ENCODE results near the gene TKFC. TPM values are rescaled to one million over a fixed set of nuclear protein-coding genes. Genes with fewer than 3 reads are reported as not detected.

Gene TKFC
- total and polyA plus RNA-seq, 3 experiments from 2014 or later, result 31.8 to 72.4 (median 66.8) TPM

- H3K9me3 Mint-ChIP-seq, result peaks cover 0 to 1% (median 0%) of the 10 kb centered on the region in 5 donors
- CTCF ChIA-PET, result interaction anchor here (1.2 kb wide), 1 partner anchor 43 kb away, joined by 5 read pairs; no protein-coding TSS in a partner anchor
Measured at GRCh38 chr11:61342207-61342803, 9.3 kb downstream of the TKFC start.

DNA sequence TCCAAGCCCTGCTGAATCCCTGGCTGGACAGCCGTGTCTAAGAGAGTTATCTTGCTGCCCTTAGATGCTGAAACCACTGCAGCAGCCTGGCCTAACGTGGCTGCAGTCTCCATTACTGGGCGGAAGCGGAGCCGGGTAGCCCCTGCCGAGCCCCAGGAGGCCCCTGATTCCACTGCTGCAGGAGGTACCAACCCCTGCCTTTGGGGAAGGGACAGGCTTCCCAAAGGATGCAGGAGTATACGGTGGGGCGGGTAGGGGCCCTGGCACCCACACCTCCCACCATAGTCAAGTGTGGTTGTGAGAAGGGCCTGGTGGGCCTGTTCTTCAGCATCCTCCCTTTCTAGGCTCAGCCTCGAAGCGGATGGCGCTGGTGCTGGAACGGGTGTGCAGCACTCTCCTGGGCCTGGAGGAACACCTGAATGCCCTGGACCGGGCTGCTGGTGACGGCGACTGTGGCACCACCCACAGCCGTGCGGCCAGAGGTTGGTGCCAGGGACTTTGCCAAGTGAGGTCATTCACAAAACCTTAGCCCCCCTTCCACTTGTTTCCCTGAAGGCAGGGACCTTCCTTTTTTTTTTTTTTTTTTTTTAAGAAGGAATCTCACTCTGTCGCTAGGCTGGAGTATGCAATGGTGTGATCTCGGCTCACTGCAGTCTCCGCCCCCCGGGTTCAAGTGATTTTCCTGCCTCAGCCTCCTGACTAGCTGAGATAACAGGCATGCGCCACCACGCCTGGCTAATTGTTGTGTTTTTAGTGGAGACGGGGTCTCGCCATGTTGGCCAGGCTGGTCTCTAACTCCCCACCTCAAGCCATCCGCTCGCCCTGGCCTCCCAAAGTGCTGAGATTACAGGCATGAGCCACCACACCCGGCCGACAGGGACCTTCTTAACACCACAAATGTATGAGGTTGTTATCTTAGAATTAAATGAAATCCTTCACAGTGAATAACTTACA is 11.0 kb downstream of the TKFC start:
- Mint-ChIP-seq H3K27me3 (no peaks in the 10 kb centered on the region), H3K9me3 (peaks cover 0 to 1% (median 0%) of the 10 kb centered on the region in 5 donors), H3K36me3 (peaks cover 0 to 47% (median 8%) of the 10 kb centered on the region in 3 donors), H3K4me1 (no peaks in the 10 kb centered on the region), H3K27ac (peak overlapping the region in 2 of 8 donors; percentile 45 to 75), H3K4me3 (no peak overlapping the region)
- no peaks in the 10 kb centered on the region for H3K4me1 ChIP-seq (ENCODE audit: insufficient read depth, low read length)
- H3K4me3 ChIP-seq (ENCODE audit: low read length), result no peak overlapping the region
- H3K27ac ChIP-seq (ENCODE audit: low read depth, low read length), result no peak overlapping the region
- ChIA-PET CTCF (interaction anchor here (1.0 kb wide), 1 partner anchor 8 kb away, joined by 4 read pairs; no protein-coding TSS in a partner anchor), POLR2A (no interaction called here)
- DNase-seq, result no peak
- H3K36me3 ChIP-seq (ENCODE audit: insufficient read depth, low read length), result peaks cover 9% of the 10 kb centered on the region
- no peaks in the 10 kb centered on the region for H3K27me3 ChIP-seq (ENCODE audit: insufficient read depth, low read length, poor library complexity, severe bottlenecking)
- H3K9me3 ChIP-seq (ENCODE audit: low read length), result no peaks in the 10 kb centered on the region

More at GRCh38 chr11:61342207-61342803, 9.3 kb downstream of the TKFC start:
- Mint-ChIP-seq H3K4me1 (no peaks in the 10 kb centered on the region), H3K4me3 (no peak overlapping the region), H3K27me3 (no peaks in the 10 kb centered on the region), H3K27ac (peak overlapping the region in 1 of 8 donors; percentile 17), H3K36me3 (peaks cover 0 to 36% (median 8%) of the 10 kb centered on the region in 3 donors)
- Histone ChIP-seq H3K36me3 (ENCODE audit: insufficient read depth, low read length) (no peaks in the 10 kb centered on the region), H3K4me3 (ENCODE audit: low read length) (no peak overlapping the region), H3K9me3 (ENCODE audit: low read length) (no peaks in the 10 kb centered on the region), H3K27me3 (ENCODE audit: insufficient read depth, low read length, poor library complexity, severe bottlenecking) (no peaks in the 10 kb centered on the region), H3K27ac (ENCODE audit: low read depth, low read length) (peak overlapping the region; percentile 18), H3K4me1 (ENCODE audit: insufficient read depth, low read length) (no peaks in the 10 kb centered on the region)
- POLR2A ChIA-PET, result no interaction called here
- DNase-seq, result no peak

DNA sequence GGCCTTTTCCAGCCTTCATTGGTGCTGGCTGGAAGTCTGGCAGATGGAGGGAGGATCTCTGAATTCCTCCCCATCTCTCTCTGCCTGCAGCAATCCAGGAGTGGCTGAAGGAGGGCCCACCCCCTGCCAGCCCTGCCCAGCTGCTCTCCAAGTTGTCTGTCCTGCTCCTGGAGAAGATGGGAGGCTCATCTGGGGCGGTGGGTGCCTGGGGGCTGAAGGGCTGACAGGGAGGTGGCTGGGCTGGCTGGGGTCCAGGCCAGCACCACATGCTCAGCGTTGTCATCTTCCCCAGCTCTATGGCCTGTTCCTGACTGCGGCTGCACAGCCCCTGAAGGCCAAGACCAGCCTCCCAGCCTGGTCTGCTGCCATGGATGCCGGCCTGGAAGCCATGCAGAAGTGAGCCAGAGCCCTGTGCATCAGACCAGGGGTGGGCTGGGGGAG is 12.2 kb downstream of the TKFC start:
- ChIA-PET POLR2A (no interaction called here), CTCF (interaction anchor here (1.0 to 3.4 kb wide), 2 partner anchors 9 kb away, joined by 4 to 10 read pairs; no protein-coding TSS in a partner anchor)
- Histone ChIP-seq H3K36me3 (ENCODE audit: insufficient read depth, low read length) (peaks cover 9% of the 10 kb centered on the region), H3K4me1 (ENCODE audit: insufficient read depth, low read length) (no peaks in the 10 kb centered on the region), H3K9me3 (ENCODE audit: low read length) (no peaks in the 10 kb centered on the region), H3K4me3 (ENCODE audit: low read length) (no peak overlapping the region), H3K27ac (ENCODE audit: low read depth, low read length) (no peak overlapping the region), H3K27me3 (ENCODE audit: insufficient read depth, low read length, poor library complexity, severe bottlenecking) (no peaks in the 10 kb centered on the region)
- Mint-ChIP-seq H3K27me3 (no peaks in the 10 kb centered on the region), H3K9me3 (peaks cover 0 to 1% (median 0%) of the 10 kb centered on the region in 5 donors), H3K36me3 (peaks cover 0 to 53% (median 11%) of the 10 kb centered on the region in 3 donors), H3K4me3 (no peak overlapping the region), H3K27ac (peak overlapping the region in 1 of 8 donors; percentile 15), H3K4me1 (peaks cover 0 to 2% (median 0%) of the 10 kb centered on the region in 3 donors)
- DNase-seq, result no peak

DNA sequence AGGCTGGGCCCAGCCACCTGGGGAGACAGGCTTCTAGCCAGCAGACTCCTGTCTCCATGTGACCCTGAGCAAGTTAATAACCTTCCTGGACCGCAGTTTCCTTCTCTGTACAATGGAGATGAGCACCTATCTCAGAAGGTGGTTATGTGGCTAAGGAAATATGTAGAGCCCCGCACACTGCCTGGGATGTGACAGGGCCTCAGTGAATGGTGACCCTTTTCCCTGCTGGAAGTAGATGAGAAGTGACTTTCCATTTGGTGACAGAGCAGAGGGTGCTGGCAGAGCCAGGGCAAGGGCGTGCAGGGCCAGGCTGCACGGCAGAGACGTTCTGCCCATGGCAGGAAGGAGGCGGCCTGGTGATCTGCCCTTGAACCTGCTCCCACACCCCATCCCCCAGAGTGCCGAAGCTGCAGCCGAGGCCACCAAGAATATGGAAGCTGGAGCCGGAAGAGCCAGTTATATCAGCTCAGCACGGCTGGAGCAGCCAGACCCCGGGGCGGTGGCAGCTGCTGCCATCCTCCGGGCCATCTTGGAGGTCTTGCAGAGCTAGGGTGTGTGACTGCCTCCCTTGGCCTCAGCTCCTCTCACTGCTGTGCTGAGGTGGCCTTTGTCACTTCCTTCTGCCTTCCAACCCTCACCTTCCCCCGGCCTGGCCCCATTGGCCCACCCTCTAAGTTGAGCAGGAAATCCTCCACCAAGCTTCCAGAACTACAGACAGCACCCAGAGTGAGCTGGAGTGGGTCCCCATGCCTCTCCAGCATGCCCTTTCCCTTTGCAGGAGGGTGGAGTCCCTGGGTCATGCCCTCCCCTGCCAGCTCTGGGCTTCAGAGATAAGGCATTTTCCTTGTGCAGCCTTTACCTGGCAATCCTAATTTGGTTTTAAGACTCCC is 13.2 kb downstream of the TKFC start:
- ChIA-PET CTCF (interaction anchor here (1.0 to 3.4 kb wide), 2 partner anchors 10 to 39 kb away, joined by 3 to 10 read pairs; no protein-coding TSS in a partner anchor), POLR2A (no interaction called here)
- Mint-ChIP-seq H3K36me3 (peaks cover 0 to 57% (median 7%) of the 10 kb centered on the region in 3 donors), H3K4me1 (peaks cover 0 to 2% (median 0%) of the 10 kb centered on the region in 3 donors), H3K4me3 (no peak overlapping the region), H3K27ac (peak overlapping the region in 1 of 8 donors; percentile 75), H3K27me3 (no peaks in the 10 kb centered on the region), H3K9me3 (peaks cover 0 to 1% (median 0%) of the 10 kb centered on the region in 5 donors)
- Histone ChIP-seq H3K9me3 (ENCODE audit: low read length) (no peaks in the 10 kb centered on the region), H3K4me1 (ENCODE audit: insufficient read depth, low read length) (no peaks in the 10 kb centered on the region), H3K27ac (ENCODE audit: low read depth, low read length) (no peak overlapping the region), H3K4me3 (ENCODE audit: low read length) (no peak overlapping the region), H3K27me3 (ENCODE audit: insufficient read depth, low read length, poor library complexity, severe bottlenecking) (no peaks in the 10 kb centered on the region), H3K36me3 (ENCODE audit: insufficient read depth, low read length) (peaks cover 15% of the 10 kb centered on the region)
- DNase-seq, result no peak

DNA sequence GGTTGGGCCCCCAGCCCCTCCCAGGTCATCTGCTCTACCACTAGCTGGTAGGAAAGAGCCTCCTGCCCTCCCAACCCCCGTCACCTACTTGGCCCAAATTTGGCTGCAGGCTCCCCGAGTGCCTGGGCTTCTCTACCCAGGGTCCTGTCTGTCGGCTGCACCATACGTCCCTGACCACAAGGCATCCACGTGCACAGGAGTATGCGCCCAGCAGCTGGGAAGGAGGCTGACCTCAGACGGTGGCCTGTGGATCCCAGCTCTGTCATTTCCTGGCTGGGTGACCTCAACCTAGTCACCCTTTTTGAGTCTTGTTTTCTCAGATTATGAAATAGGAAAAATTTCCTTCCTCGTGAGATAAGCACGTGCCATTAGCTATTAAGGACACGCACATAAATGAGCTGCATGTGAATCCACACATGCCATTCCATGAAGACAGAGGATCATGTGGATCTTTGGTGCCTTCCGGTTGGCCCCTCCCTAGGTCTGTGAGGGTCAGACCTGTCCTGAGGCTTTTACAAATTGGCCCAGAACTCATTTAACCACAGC is 15.0 kb downstream of the TKFC start:
- H3K4me3 ChIP-seq (ENCODE audit: low read length), result no peak overlapping the region
- peaks cover 19% of the 10 kb centered on the region for H3K36me3 ChIP-seq (ENCODE audit: insufficient read depth, low read length)
- H3K4me1 ChIP-seq (ENCODE audit: insufficient read depth, low read length), result no peaks in the 10 kb centered on the region
- H3K27me3 ChIP-seq (ENCODE audit: insufficient read depth, low read length, poor library complexity, severe bottlenecking), result no peaks in the 10 kb centered on the region
- H3K27ac ChIP-seq (ENCODE audit: low read depth, low read length), result no peak overlapping the region
- ChIA-PET CTCF (interaction anchor here (0.8 to 3.4 kb wide), 3 partner anchors 11 to 87 kb away, joined by 3 to 10 read pairs (median 5); no protein-coding TSS in a partner anchor), POLR2A (no interaction called here)
- no peak for DNase-seq
- peaks cover 0 to 1% (median 0%) of the 10 kb centered on the region in 5 donors for H3K9me3 Mint-ChIP-seq
- H3K4me3 Mint-ChIP-seq, result no peak overlapping the region
- no peak overlapping the region for H3K27ac Mint-ChIP-seq
- H3K27me3 Mint-ChIP-seq, result no peaks in the 10 kb centered on the region
- peaks cover 0 to 2% (median 0%) of the 10 kb centered on the region in 3 donors for H3K4me1 Mint-ChIP-seq
- peaks cover 4 to 63% (median 7%) of the 10 kb centered on the region in 3 donors for H3K36me3 Mint-ChIP-seq
- H3K9me3 ChIP-seq (ENCODE audit: low read length), result no peaks in the 10 kb centered on the region

DNA sequence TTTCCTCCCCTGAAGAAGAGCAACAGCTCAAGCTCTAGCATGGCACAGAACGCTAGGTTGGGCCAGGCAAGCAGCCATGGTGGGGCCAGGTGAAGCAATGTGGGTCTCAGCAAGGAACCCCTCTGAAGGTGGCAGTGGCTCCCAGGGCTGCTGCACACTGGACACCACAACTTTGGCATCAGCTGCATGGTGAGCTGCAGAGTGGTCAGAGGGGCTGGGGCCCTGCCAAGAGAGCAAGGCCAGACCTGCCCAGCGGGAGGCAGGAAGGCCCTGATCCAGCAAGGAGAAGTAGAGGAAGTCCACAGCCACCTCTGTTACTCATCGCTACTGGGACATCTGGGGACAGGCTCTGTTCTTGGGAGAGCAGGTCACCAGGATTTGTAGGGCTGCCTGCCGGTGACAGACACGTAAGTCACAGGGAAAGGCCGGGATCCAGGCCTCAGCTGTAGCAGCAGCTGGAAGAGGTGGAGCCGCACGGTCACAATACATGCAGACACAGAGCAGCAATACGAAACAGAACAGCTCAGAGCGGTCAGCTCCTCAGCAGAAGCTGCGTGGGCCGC is 16.2 kb downstream of the TKFC start:
- Mint-ChIP-seq H3K4me1 (peaks cover 0 to 4% (median 0%) of the 10 kb centered on the region in 3 donors), H3K27me3 (no peaks in the 10 kb centered on the region), H3K9me3 (peaks cover 0 to 1% (median 0%) of the 10 kb centered on the region in 5 donors), H3K27ac (peak overlapping the region in 1 of 8 donors; percentile 54), H3K36me3 (peaks cover 9 to 72% (median 11%) of the 10 kb centered on the region in 3 donors), H3K4me3 (no peak overlapping the region)
- no peaks in the 10 kb centered on the region for H3K4me1 ChIP-seq (ENCODE audit: insufficient read depth, low read length)
- no peak overlapping the region for H3K27ac ChIP-seq (ENCODE audit: low read depth, low read length)
- H3K27me3 ChIP-seq (ENCODE audit: insufficient read depth, low read length, poor library complexity, severe bottlenecking), result no peaks in the 10 kb centered on the region
- ChIA-PET POLR2A (no interaction called here), CTCF (interaction anchor here (1.7 to 1.9 kb wide), 3 partner anchors 13 to 86 kb away, joined by 5 to 8 read pairs (median 6); no protein-coding TSS in a partner anchor)
- peaks cover 27% of the 10 kb centered on the region for H3K36me3 ChIP-seq (ENCODE audit: insufficient read depth, low read length)
- no peak overlapping the region for H3K4me3 ChIP-seq (ENCODE audit: low read length)
- DNase-seq, result no peak
- no peaks in the 10 kb centered on the region for H3K9me3 ChIP-seq (ENCODE audit: low read length)

GRCh38 chr11:61349916-61350315 is 16.9 kb downstream of the TKFC start:
- Histone ChIP-seq H3K27ac (ENCODE audit: low read depth, low read length) (no peak overlapping the region), H3K9me3 (ENCODE audit: low read length) (no peaks in the 10 kb centered on the region), H3K4me1 (ENCODE audit: insufficient read depth, low read length) (no peaks in the 10 kb centered on the region), H3K36me3 (ENCODE audit: insufficient read depth, low read length) (peaks cover 27% of the 10 kb centered on the region), H3K27me3 (ENCODE audit: insufficient read depth, low read length, poor library complexity, severe bottlenecking) (no peaks in the 10 kb centered on the region), H3K4me3 (ENCODE audit: low read length) (no peak overlapping the region)
- no peak for DNase-seq
- H3K4me1 Mint-ChIP-seq, result peaks cover 0 to 4% (median 0%) of the 10 kb centered on the region in 3 donors
- H3K9me3 Mint-ChIP-seq, result peaks cover 0 to 1% (median 0%) of the 10 kb centered on the region in 5 donors
- peaks cover 9 to 68% (median 11%) of the 10 kb centered on the region in 3 donors for H3K36me3 Mint-ChIP-seq
- no peak overlapping the region for H3K27ac Mint-ChIP-seq
- no peaks in the 10 kb centered on the region for H3K27me3 Mint-ChIP-seq
- ChIA-PET POLR2A (no interaction called here), CTCF (interaction anchor here (1.7 to 1.9 kb wide), 2 partner anchors 14 to 36 kb away, joined by 6 to 8 read pairs; no protein-coding TSS in a partner anchor)
- H3K4me3 Mint-ChIP-seq, result no peak overlapping the region

All from CD8-positive, alpha-beta memory T cell (primary cell).